Activated T-cell treated with anti-CD3 and anti-CD28 coated beads, Interleukin-2, amount 50 U/mL, for 72 hours (primary cell): ENCODE results near the gene KCNK15. TPM values are rescaled to one million over a fixed set of nuclear protein-coding genes. Genes with fewer than 3 reads are reported as not detected.

ENCODE experiments used
- ATAC-seq, 2 donors: fragments of 150-1000 bp; cut with Tn5 transposase; replicated peaks in 1 of 2; 2 replicates each; pipeline ENCODE4 v1.10.0; 2021; ENCODE audit warnings: moderate library complexity in 2 of 2, mild to moderate bottlenecking in 1 of 2
- DNase-seq, 2 donors: peaks; one replicate each; pipeline ENCODE4 v3.0.0; 2021 to 2022; ENCODE audit warnings: mixed read lengths in 1 of 2
- H3K27ac Mint-ChIP-seq: one replicate; pipeline ENCODE4 v1.8.0; 2022; ENCODE audit warnings: mild to moderate bottlenecking, moderate library complexity, mixed read lengths
- H3K27me3 Mint-ChIP-seq: one replicate; pipeline ENCODE4 v1.8.0; 2022; ENCODE audit warnings: low read depth, mixed read lengths
- H3K36me3 Mint-ChIP-seq, 2 donors: one replicate each; pipeline ENCODE4 v1.8.0; 2022; ENCODE audit warnings: mixed read lengths in 2 of 2, mild to moderate bottlenecking in 1 of 2; ENCODE audit not compliant: insufficient read depth in 2 of 2
- H3K4me1 Mint-ChIP-seq: one replicate; pipeline ENCODE4 v1.8.0; 2022; ENCODE audit warnings: low read depth, mixed read lengths
- H3K4me3 Mint-ChIP-seq, 2 donors: one replicate each; pipeline ENCODE4 v1.8.0; 2022; ENCODE audit warnings: mild to moderate bottlenecking in 2 of 2, mixed read lengths in 2 of 2, moderate library complexity in 2 of 2
- H3K9me3 Mint-ChIP-seq, 2 donors: one replicate each; pipeline ENCODE4 v1.8.0; 2022; ENCODE audit warnings: mixed read lengths in 2 of 2
- total RNA-seq, 2 donors: library from RNA; stranded (reverse); gene quantifications; one replicate each; pipeline ENCODE4 v1.2.3, GENCODE V29; 2022

The KCNK15 gene
- total RNA-seq, 2 donors from 2014 or later: 0.48 to 0.63 TPM

DNA sequence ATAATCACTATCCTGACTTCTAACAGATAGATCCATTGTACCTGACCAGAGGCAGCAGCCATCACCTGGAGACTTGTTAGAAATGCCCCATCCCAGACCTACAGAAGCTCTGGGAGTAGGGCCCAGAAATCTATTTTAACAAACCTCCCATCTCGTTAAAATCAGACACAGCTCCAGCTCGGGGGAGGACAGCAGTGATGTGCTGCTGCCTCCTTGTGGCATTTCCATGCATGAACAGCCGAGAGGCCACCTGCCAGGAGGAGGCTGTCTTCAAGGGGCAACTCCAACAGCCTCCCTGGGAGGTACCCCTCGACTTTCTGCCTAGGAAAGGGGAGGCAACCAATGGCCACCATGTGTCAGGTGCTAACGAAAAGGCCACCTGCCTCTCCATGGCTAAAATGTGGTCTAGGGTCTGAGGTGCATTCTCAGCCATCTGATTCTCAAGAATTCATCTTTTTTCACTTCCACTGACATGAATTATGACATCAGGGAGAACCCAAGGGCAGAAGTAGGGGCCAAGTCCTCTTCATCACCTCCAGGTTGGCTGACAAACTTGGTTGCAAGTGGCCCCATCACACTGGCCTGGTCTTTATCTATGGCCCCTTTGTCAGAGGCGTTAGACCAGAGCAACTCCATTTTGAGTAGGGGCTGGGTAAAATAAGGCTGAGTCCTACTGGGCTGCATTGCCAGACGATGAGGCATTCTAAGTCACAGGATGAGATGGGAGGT, 12.2 kb upstream of the KCNK15 start:
- Mint-ChIP-seq H3K36me3 (peaks cover 0 to 3% of the 10 kb centered on the region in 2 donors), H3K9me3 (peaks cover 5 to 6% of the 10 kb centered on the region in 2 donors), H3K4me3 (no peak overlapping the region), H3K27me3 (no peaks in the 10 kb centered on the region), H3K4me1 (peaks cover 38% of the 10 kb centered on the region), H3K27ac (no peak overlapping the region)
- ATAC-seq: peak; percentile 64 to 69
- DNase-seq: peak; percentile 65 to 68

DNA sequence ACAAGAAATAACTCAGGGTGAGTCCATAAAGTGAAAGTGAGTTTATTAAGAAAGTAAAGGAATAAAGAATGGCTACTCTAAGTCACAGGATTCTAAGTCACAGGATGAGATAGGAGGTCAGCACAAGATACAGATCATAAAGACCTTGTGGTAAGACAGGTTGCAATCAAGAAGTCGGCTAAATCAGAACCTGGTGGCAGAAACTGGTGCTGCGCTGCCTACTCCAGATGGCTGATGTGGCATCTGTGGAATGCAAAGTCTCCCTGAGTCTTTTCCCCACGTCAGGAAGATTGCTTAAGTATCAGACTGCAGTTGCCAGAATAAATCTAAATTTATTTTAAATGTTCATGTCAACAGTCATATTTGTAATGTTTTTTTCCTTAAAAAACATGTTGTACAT, 10.7 kb upstream of the KCNK15 start:
- Mint-ChIP-seq H3K9me3 (peaks cover 5 to 6% of the 10 kb centered on the region in 2 donors), H3K4me3 (no peak overlapping the region), H3K4me1 (peaks cover 42% of the 10 kb centered on the region), H3K27ac (no peak overlapping the region), H3K27me3 (no peaks in the 10 kb centered on the region), H3K36me3 (peaks cover 0 to 3% of the 10 kb centered on the region in 2 donors)
- ATAC-seq (no peak), DNase-seq (no peak)

DNA sequence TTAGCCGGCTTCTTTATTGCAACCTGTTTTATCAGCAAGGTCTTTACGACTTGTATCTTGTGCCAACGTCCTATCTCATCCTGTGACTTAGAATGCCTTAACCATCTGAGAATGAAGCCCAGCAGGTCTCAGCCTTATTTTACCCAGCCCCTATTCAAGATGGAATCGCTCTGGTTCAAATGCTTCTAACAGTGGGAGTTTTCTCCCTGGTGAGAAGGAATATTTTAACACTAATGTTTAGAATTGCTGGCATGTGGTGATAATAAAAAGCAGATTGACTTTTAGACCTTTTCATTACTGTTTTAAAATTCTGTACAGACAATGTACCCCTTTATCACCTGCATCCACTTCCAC, 9.9 kb upstream of the KCNK15 start:
- ATAC-seq: no peak
- H3K4me3 Mint-ChIP-seq: peak overlapping the region; percentile 72 to 86
- no peak for DNase-seq
- H3K36me3 Mint-ChIP-seq: peaks cover 0 to 3% of the 10 kb centered on the region in 2 donors
- H3K4me1 Mint-ChIP-seq: peaks cover 42% of the 10 kb centered on the region
- no peaks in the 10 kb centered on the region for H3K27me3 Mint-ChIP-seq
- H3K9me3 Mint-ChIP-seq: peaks cover 5 to 6% of the 10 kb centered on the region in 2 donors
- no peak overlapping the region for H3K27ac Mint-ChIP-seq

DNA sequence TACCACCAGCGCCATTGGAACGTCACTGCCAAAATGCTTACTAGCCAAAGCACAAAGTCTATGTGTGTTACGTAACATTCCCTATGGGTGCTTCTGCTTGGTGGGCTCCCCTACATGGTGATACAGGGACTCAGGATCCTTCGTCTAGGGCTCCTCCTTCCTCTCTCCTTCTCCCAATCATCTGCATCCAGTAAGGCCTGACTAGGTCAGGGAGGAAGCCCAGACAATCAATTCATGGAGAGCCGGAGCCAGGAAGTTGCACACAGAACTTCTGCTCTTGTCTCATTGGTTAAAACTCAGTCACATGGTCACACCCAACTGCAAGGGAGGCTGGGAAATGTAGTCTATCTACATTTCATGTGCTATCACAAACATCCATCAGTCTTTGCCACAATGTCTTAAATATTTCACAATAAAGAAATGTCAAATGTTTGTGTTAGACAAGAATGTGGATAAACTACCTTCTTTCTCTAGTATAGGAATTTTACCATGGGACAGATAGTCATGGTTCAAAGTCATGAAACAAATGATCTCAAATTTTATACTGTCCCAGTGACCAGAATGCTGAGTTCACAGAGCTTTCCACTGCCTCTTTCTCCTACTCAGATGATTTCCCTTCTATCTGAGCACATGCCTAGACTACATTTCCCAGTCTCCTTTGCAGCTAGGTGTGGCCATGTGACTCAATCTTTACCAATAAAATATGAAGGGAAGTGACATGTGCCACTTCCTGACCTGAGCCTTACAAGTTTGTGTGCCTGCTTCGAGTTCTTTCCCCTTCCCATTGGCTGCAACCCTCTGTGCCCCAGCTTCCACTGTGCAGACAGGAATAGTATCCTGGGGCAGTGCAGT, 9.3 kb upstream of the KCNK15 start:
- H3K36me3 Mint-ChIP-seq: peaks cover 0 to 3% of the 10 kb centered on the region in 2 donors
- peak; percentile 23 to 29 for DNase-seq

DNA sequence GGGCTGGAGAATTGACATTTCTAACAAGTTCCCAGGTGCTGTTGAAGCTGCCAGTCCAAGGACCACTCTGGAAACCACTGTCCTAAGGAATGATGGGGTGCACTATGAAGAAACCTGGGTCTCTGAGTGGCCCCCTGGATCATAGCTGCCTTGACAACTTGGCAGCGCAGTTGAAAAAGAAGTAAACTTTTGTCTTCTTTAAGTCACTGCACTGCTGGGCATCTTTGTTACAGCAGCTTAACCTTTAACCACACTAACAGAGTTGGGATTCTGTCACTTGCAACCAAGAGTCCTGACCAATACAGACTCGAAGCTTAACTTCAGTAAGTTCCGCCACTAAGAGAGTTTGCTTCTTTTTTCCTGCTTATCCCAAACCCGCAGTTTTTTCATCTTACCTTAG, 8.5 kb upstream of the KCNK15 start:
- DNase-seq: no peak
- H3K9me3 Mint-ChIP-seq: peaks cover 5 to 6% of the 10 kb centered on the region in 2 donors
- no peak for ATAC-seq
- H3K4me3 Mint-ChIP-seq: peak overlapping the region in 1 of 2 donors; percentile 36
- peaks cover 38% of the 10 kb centered on the region for H3K4me1 Mint-ChIP-seq
- no peak overlapping the region for H3K27ac Mint-ChIP-seq
- no peaks in the 10 kb centered on the region for H3K27me3 Mint-ChIP-seq
- H3K36me3 Mint-ChIP-seq: peaks cover 0 to 3% of the 10 kb centered on the region in 2 donors

More for the DNA sequence above, 9.3 kb upstream of the KCNK15 start:
- H3K4me3 Mint-ChIP-seq: peak overlapping the region; percentile 72 to 86
- no peak overlapping the region for H3K27ac Mint-ChIP-seq
- ATAC-seq: peak; percentile 61 to 62
- peaks cover 5 to 6% of the 10 kb centered on the region in 2 donors for H3K9me3 Mint-ChIP-seq
- no peaks in the 10 kb centered on the region for H3K27me3 Mint-ChIP-seq
- H3K4me1 Mint-ChIP-seq: peaks cover 42% of the 10 kb centered on the region

DNA sequence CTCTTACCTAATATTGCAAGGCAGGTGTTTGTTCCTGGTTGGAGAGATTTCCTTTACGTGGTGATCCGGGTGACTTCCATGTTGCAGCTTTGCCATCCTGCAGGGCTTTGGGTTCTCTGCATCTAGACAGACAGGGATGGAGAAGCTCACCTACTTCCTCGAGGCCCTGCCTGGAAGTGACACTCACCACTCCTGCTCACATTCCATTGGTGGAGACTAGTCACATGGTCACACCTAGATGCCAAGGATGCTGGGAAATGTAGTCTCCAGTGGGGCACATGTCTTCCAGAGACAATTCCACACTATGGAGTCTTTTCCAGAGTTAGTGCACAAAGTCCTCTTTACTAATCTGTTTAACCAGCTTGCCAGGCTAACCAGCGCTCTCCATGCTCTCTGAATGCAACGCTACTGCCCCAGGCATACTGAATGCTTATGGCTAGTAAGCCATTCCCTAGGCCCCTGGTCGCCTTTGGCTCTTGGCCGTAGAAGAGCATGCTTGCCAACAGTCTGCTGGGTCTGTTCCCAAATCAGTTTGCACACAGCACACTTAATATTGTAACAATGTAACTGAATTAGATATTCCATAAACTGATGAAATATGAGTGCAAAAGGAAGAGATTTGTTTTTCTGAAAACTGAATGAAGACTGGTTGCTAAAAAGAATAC, 6.7 kb upstream of the KCNK15 start:
- Mint-ChIP-seq H3K4me1 (peaks cover 22% of the 10 kb centered on the region), H3K4me3 (peak overlapping the region; percentile 68 to 74), H3K36me3 (peaks cover 0 to 3% of the 10 kb centered on the region in 2 donors), H3K27ac (no peak overlapping the region), H3K9me3 (peaks cover 5 to 6% of the 10 kb centered on the region in 2 donors), H3K27me3 (peaks cover 8% of the 10 kb centered on the region)
- ATAC-seq: peak; percentile 74 to 82
- DNase-seq: peak; percentile 58 to 62

DNA sequence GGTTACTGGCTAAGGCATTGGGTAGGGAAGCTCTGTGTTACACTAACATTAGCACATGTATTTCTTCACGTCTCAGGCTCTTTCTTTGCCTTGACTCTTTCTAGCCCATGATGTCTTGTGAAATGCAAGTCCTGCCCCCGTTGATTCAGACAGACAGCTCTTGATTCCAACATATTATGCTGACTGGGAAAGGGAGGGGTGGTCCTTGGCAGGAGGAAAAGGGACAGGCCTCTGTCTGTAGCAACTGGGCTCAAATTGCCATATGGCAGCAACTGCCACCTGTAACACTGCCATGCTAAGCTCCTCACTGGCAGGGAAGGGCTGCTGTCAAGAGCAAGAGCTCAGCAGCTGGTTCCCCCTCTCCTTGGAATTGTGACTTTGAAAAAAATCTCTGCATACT, 5.7 kb upstream of the KCNK15 start:
- H3K27ac Mint-ChIP-seq: no peak overlapping the region
- H3K27me3 Mint-ChIP-seq: peaks cover 17% of the 10 kb centered on the region
- peaks cover 22% of the 10 kb centered on the region for H3K4me1 Mint-ChIP-seq

DNA sequence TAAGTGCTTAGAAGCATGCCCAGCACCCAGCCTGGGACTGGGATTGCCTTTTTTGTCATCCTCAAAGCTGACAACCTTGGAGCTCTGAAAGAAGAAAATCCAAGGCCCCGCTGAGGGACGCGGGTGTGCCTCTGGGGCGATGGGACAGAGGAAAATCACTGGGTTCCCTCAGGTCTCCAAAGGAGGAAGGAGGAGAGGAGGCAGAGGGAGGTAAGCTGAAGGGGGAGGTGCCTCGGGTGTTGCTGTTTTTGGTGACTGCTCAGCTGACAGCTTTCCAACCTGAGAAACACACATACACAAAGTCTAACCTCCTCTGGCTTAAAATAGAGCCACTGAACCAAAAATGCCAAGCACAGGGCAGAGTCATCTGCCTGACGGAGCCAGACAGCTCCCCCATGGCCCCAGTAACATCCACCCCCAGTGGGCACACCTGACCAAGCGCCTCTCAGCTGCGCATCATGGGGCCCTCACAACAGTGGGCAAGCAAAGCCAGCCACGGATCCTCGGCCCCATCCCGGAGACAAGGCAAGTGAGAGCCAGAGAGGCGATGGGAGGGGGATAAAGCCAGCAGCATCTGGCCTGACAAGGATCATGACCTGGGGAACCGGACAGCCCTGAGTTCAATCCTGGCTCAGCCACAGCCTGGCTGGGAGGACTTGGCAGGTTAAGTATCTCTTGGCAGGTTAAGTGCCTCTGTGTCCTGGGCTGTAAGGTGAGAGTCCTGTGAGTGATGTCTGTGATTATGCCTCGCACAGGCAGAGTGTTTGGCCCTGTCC, 3.2 kb upstream of the KCNK15 start:
- DNase-seq: no peak
- no peak overlapping the region for H3K27ac Mint-ChIP-seq
- H3K4me3 Mint-ChIP-seq: no peak overlapping the region
- no peak for ATAC-seq
- H3K36me3 Mint-ChIP-seq: no peaks in the 10 kb centered on the region
- H3K27me3 Mint-ChIP-seq: peaks cover 34% of the 10 kb centered on the region
- H3K9me3 Mint-ChIP-seq: no peaks in the 10 kb centered on the region
- H3K4me1 Mint-ChIP-seq: peaks cover 22% of the 10 kb centered on the region

More for the DNA sequence above, 5.7 kb upstream of the KCNK15 start:
- ATAC-seq: no peak
- Mint-ChIP-seq H3K4me3 (no peak overlapping the region), H3K36me3 (peaks cover 0 to 3% of the 10 kb centered on the region in 2 donors), H3K9me3 (peaks cover 5 to 6% of the 10 kb centered on the region in 2 donors)
- DNase-seq: no peak

DNA sequence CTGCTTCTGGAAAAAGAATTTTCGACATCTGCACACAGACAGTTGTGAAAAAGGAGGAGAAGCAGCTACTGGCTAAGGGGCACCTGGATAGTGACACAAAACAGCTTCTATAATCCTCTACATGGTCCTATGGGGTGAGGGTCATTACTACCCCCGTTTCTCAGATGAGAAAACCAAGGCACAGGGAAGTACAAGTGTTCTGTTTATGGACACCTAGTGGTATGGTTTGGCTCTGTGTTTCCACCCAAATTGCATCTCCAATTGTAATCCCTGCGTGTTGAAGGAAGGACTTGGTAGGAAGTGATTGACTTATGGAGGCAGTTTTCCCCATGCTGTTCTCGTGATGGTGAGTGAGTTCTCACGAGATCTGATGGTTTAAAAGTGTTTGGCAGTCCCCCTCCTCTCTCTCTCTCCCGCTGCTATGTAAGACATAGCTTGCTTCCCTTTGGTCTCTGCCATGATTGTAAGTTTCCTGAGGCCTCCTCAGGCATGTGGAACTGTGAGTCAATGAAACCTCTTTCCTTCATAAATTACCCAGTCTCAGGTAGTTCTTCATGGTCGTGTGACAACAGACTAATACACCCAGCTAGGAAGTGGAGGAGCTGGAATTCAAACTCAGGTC, 2.5 kb upstream of the KCNK15 start:
- no peak overlapping the region for H3K27ac Mint-ChIP-seq
- ATAC-seq: no peak

DNA sequence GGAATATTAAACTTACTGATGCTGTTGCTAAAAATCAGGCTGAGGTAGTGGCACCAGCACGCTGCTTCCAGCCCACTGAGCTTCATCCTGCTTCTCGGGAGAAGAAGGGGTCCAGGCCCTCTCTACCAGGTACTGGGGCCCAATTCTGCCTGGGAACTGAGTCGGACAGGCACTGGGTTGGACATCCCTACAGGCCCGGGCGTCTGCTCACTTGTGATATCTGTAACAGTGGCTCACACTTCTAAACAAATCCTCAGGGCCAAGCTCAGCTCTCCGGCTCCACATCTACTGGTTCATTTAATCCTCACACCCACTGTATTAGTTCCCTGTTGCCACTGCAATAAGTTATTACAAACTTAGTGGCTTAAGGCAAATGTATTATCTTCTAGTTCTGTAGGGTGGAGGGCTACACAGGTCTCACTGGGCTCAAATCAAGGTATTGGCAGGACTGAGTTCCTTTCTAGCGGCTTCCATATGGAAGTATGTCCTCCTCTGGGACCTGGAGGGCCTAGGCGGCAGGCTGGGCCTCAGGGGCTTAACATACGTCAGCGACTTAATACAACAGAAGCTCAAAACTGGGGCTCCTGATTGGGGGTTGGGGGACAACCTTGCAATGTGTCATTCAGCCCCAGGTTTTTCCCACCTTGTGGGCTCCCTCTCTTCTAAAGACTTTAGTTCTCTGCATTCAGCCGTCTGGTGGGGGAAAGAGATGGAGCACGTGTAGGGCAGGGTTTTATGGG, 1.6 kb upstream of the KCNK15 start:
- H3K9me3 Mint-ChIP-seq: no peaks in the 10 kb centered on the region
- no peak overlapping the region for H3K4me3 Mint-ChIP-seq
- H3K4me1 Mint-ChIP-seq: peaks cover 18% of the 10 kb centered on the region
- no peaks in the 10 kb centered on the region for H3K36me3 Mint-ChIP-seq
- ATAC-seq (no peak), DNase-seq (no peak)
- peaks cover 44% of the 10 kb centered on the region for H3K27me3 Mint-ChIP-seq
- no peak overlapping the region for H3K27ac Mint-ChIP-seq

More for the DNA sequence above, 2.5 kb upstream of the KCNK15 start:
- Mint-ChIP-seq H3K4me3 (no peak overlapping the region), H3K36me3 (no peaks in the 10 kb centered on the region), H3K9me3 (no peaks in the 10 kb centered on the region), H3K27me3 (peaks cover 36% of the 10 kb centered on the region), H3K4me1 (peaks cover 24% of the 10 kb centered on the region)
- no peak for DNase-seq

DNA sequence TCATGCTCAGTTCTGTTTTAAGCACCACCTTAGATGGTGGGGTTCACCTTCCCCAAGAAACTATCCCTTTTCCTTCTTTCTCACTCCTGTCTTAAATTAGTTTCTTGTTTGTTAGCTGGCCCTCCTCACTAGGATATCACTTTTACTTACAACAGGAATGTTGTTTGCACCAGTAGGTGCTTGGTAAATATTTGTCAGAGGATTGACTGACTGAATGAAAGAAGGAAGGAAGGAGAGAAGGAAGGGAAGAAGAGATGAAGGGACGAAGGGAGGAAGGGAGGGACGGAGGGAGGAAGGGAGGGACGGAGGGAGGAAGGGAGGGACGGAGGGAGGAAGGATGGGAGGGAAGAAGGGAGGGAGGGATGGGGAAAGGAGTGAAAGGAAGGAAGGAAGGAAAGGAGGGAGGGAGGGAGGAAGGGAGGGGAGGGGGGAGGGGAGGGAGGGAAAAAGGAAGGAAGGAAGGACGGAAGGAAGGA, 505 bp upstream of the KCNK15 start:
- Mint-ChIP-seq H3K36me3 (peaks cover 0 to 1% of the 10 kb centered on the region in 2 donors), H3K27ac (no peak overlapping the region), H3K4me3 (peak overlapping the region; percentile 69 to 72), H3K4me1 (peaks cover 15% of the 10 kb centered on the region), H3K9me3 (no peaks in the 10 kb centered on the region), H3K27me3 (peaks cover 53% of the 10 kb centered on the region)
- no peak for ATAC-seq
- DNase-seq: no peak
